HG03135 (cell line): ENCODE data around the gene SLC12A7.
"Not testable (repeated sequence)": the region's sequence is repeated elsewhere in the genome, so short reads cannot be mapped to it uniquely, and the experiment has no call there.

Experiments used
- ATAC-seq: cut with Tn5 transposase; IDR thresholded peaks from one replicate; pipeline ENCODE4 v1.9.1; 2021; ENCODE audit warnings: mild to moderate bottlenecking, moderate library complexity; ENCODE audit not compliant: unreplicated experiment

Gene SLC12A7

GRCh38 chr5:1065891-1066650 is 45.8 kb downstream of the SLC12A7 start:
- no peak for ATAC-seq

GRCh38 chr5:1065143-1065750 is 46.6 kb downstream of the SLC12A7 start:
- ATAC-seq: no peak

GRCh38 chr5:1064383-1065142 is 47.3 kb downstream of the SLC12A7 start:
- ATAC-seq: no peak

- no peak for ATAC-seq
These were observed 48.0 kb downstream of the SLC12A7 start for GRCh38 chr5:1063661-1064382.

- ATAC-seq: no peak
These were observed 48.9 kb downstream of the SLC12A7 start for GRCh38 chr5:1062761-1063568.

- ATAC-seq: no peak
These were observed 49.9 kb downstream of the SLC12A7 start for GRCh38 chr5:1061916-1062315.

- ATAC-seq: not testable (repeated sequence)
These were observed 50.6 kb downstream of the SLC12A7 start for GRCh38 chr5:1061292-1061691.

GRCh38 chr5:1060535-1060981 is 51.3 kb downstream of the SLC12A7 start:
- ATAC-seq: no peak

GRCh38 chr5:1059884-1060263 is 52.0 kb downstream of the SLC12A7 start:
- ATAC-seq: no peak

- no peak for ATAC-seq
These were observed 52.6 kb downstream of the SLC12A7 start for GRCh38 chr5:1058988-1059883.

GRCh38 chr5:1058083-1058945 is 53.5 kb downstream of the SLC12A7 start:
- ATAC-seq: no peak

- no peak for ATAC-seq
These were observed 54.3 kb downstream of the SLC12A7 start for GRCh38 chr5:1057485-1058082.

GRCh38 chr5:1056611-1057484 is 55.0 kb downstream of the SLC12A7 start:
- no peak for ATAC-seq

- ATAC-seq: no peak
These were observed 55.8 kb downstream of the SLC12A7 start for GRCh38 chr5:1055896-1056610.

- ATAC-seq: no peak
These were observed 56.8 kb downstream of the SLC12A7 start for GRCh38 chr5:1054799-1055775.
